K562 (cell line): ENCODE data around the gene BCAS2. TPM values are rescaled to one million over a fixed set of nuclear protein-coding genes. Genes with fewer than 3 reads are reported as not detected.
A peak's percentile ranks its signal among the peaks of the same experiment; 100 is the strongest.

Experiments
- ATAC-seq: fragments of 200-7000 bp; cut with Tn5 transposase; 3 replicates; pipeline ENCODE4 v1.9.1; 2020; ENCODE audit warnings: moderate library complexity
- BruUV-seq: library from RNA; stranded (reverse); fragments of 400-500 nt; replicated peaks from 2 replicates; lab custom pipeline; 2021; lab: Mats Ljungman, UMichigan
- CTCF ChIA-PET: fragments of 300-600 bp; formaldehyde crosslinking; extraction: SDS; loops from one replicate; lab custom pipeline; 2021; ENCODE audit warnings: low intra/inter-chr PET ratio; lab: Yijun Ruan, JAX
- POLR2A ChIA-PET: fragments of 300-600, 350-650 bp; sonication (Branson Sonifier 250); formaldehyde crosslinking; extraction: SDS; loops from one replicate; lab custom pipeline; 2021; ENCODE audit warnings: antibody characterized with exemption, inconsistent platforms; lab: Yijun Ruan, JAX
- DNase-seq, 4 experiments: peaks; one replicate each; pipeline versions ENCODE4 v3.0.0 to v3.0.0-alpha.2; 2011 to 2018; ENCODE audit warnings: low spot score in 3 of 4, mixed read lengths in 3 of 4; ENCODE audit errors: extremely low read depth in 1 of 4
- FAIRE-seq: peaks from 2 replicates; lab custom pipeline; 2011; peaks lifted over from hg19 to GRCh38; lab: Jason Lieb, UNC
- H2AFZ ChIP-seq: 2 replicates; pipeline ENCODE4 v1.6.0; 2011; ENCODE audit warnings: low read depth, low read length, control low read depth, inconsistent platforms
- H3K27ac ChIP-seq: fragments of 200-600 bp; 3 replicates; pipeline ENCODE4 v1.8.0; 2011; ENCODE audit warnings: low read depth, mild to moderate bottlenecking, control low read depth, inconsistent platforms, low read length, moderate library complexity, mixed read lengths; ENCODE audit errors: extremely low read depth
- H3K27me3 ChIP-seq, 2 experiments: fragments of 300-600 bp in 1 of 2; 2 replicates in 1 of 2; 3 replicates in 1 of 2; pipeline versions ENCODE4 v1.6.0 to v1.8.0; 2011; ENCODE audit warnings: inconsistent platforms in 2 of 2, low read length in 2 of 2, mild to moderate bottlenecking in 1 of 2, mixed read lengths in 1 of 2, moderate library complexity in 1 of 2; ENCODE audit not compliant: control insufficient read depth in 2 of 2, insufficient read depth in 2 of 2
- H3K36me3 ChIP-seq: fragments of 300-600 bp; 3 replicates; pipeline ENCODE4 v1.8.0; 2011; ENCODE audit warnings: mild to moderate bottlenecking, low read length, inconsistent platforms; ENCODE audit not compliant: control insufficient read depth, insufficient read depth
- H3K4me1 ChIP-seq, 2 experiments: fragments of 200-600 bp in 1 of 2; replicated peaks in 1 of 2; 2 replicates in 1 of 2; 3 replicates in 1 of 2; pipeline versions ENCODE4 v1.5.1 to v1.8.0; 2011; ENCODE audit warnings: inconsistent platforms in 2 of 2, low read length in 2 of 2, mild to moderate bottlenecking in 1 of 2, mixed read lengths in 1 of 2, moderate library complexity in 1 of 2; ENCODE audit not compliant: control insufficient read depth in 2 of 2, insufficient read depth in 2 of 2
- H3K4me2 ChIP-seq: 2 replicates; pipeline ENCODE4 v1.6.1; 2011; ENCODE audit warnings: low read length, control low read depth, inconsistent platforms, mixed read lengths; ENCODE audit not compliant: insufficient read depth
- H3K4me3 ChIP-seq: fragments of 200-600 bp; sonication (generic), shearing (Covaris generic); 2 replicates; pipeline ENCODE4 v1.5.1; 2016; ENCODE audit warnings: control low read depth, inconsistent platforms
- H3K79me2 ChIP-seq: fragments of 200-600 bp; 3 replicates; pipeline ENCODE4 v1.8.0; 2011; ENCODE audit warnings: low read length, inconsistent platforms; ENCODE audit not compliant: control insufficient read depth, insufficient read depth
- H3K9ac ChIP-seq, 2 experiments: 2 replicates each; pipeline versions ENCODE4 v1.6.0 to v1.6.1; 2011; ENCODE audit warnings: low read depth in 2 of 2, low read length in 2 of 2, control low read depth in 1 of 2, inconsistent platforms in 1 of 2, mild to moderate bottlenecking in 1 of 2, mixed read lengths in 1 of 2; ENCODE audit not compliant: insufficient read depth in 1 of 2
- H3K9me1 ChIP-seq: one replicate; pipeline ENCODE4 v1.6.0; 2011; ENCODE audit warnings: inconsistent platforms, mild to moderate bottlenecking, low read length, moderate library complexity; ENCODE audit not compliant: control insufficient read depth, insufficient read depth
- H3K9me3 ChIP-seq: replicated peaks from 2 replicates; pipeline ENCODE4 v1.5.1; 2011; ENCODE audit warnings: low read depth, low read length, inconsistent platforms; ENCODE audit not compliant: control insufficient read depth, insufficient read depth
- H4K20me1 ChIP-seq: replicated peaks from 2 replicates; pipeline ENCODE4 v1.6.1; 2011; ENCODE audit warnings: low read length, inconsistent platforms, mixed read lengths; ENCODE audit not compliant: control insufficient read depth, insufficient read depth
- ARNT ChIP-seq, 2 experiments: fragments of 450-650 bp; IDR thresholded peaks; 2 replicates each; pipeline ENCODE4 v1.6.1; 2016; ENCODE audit warnings: mild to moderate bottlenecking in 1 of 2
- ASH1L ChIP-seq: fragments of 450-650 bp; IDR thresholded peaks from 2 replicates; pipeline ENCODE4 v1.6.1; 2018; ENCODE audit warnings: borderline replicate concordance, mild to moderate bottlenecking, low read depth; ENCODE audit not compliant: partially characterized antibody
- CBFA2T2 ChIP-seq: fragments of 450-650 bp; conservative IDR thresholded peaks from 2 replicates; pipeline ENCODE4 v1.6.1; 2017; ENCODE audit warnings: mild to moderate bottlenecking
- DPF2 ChIP-seq: fragments of 450-650 bp; IDR thresholded peaks from 2 replicates; pipeline ENCODE4 v1.6.1; 2016
- HNRNPK ChIP-seq: fragments of 200-400 bp; formaldehyde crosslinking; IDR thresholded peaks from one replicate; pipeline ENCODE4 v1.6.1; 2018; ENCODE audit warnings: mild to moderate bottlenecking, low read depth, low read length; ENCODE audit not compliant: poor library complexity, severe bottlenecking
- KAT8 ChIP-seq: fragments of 450-650 bp; IDR thresholded peaks from 2 replicates; pipeline ENCODE4 v1.6.1; 2016; ENCODE audit warnings: low read depth, mild to moderate bottlenecking
- NR3C1 ChIP-seq: sonication (generic); formaldehyde crosslinking; IDR thresholded peaks from 2 replicates; pipeline ENCODE4 v1.8.1; 2022; ENCODE audit warnings: missing genetic modification reagents
- NUFIP1 ChIP-seq: fragments of 450-650 bp; IDR thresholded peaks from 2 replicates; pipeline ENCODE4 v1.6.1; 2018; ENCODE audit not compliant: partially characterized antibody
- POLR2A ChIP-seq: fragments of 450-650 bp; conservative IDR thresholded peaks from 2 replicates; pipeline ENCODE4 v1.6.1; 2016
- ZC3H4 ChIP-seq: sonication (generic); formaldehyde crosslinking; IDR thresholded peaks from 2 replicates; pipeline ENCODE4 v1.9.0; 2021; ENCODE audit warnings: missing genetic modification reagents, borderline replicate concordance
- WGBS: fragments of 100-300 bp; shearing (Covaris generic); methylation state at CpG from one replicate; pipeline ENCODE4 v1.1.6; 2016; ENCODE audit warnings: low coverage, mixed read lengths; ENCODE audit not compliant: insufficient coverage; ENCODE audit errors: missing lambda C conversion rate; 5-methylcytosine and 5-hydroxymethylcytosine counted together
- in situ Hi-C: fragments of 300-500 bp; cut with MboI; formaldehyde crosslinking; loops from 4 replicates; pipeline ENCODE4 v1.15.0; 2018; ENCODE audit warnings: inconsistent platforms, mixed read lengths
- intact Hi-C: fragments of 100-400 bp; cut with micrococcal nuclease; formaldehyde crosslinking; loops from 2 replicates; pipeline ENCODE4 v1.14.2; 2022
- polyA plus RNA-seq, 8 experiments: library from polyadenylated mRNA; depleted of rRNA in 4 of 8; stranded (reverse) in 5 of 8; unstranded in 3 of 8; fragments of >200 nt; fragmentation: Nextera tagmentation in 2 of 8; fragmentation: Illumina TruSeq in 1 of 8; extraction: Ambion mirVana in 2 of 8; extraction: Trizol in 1 of 8; gene quantifications; 2 replicates each; pipeline versions ENCODE4 v1.2.1 to v1.2.3, GENCODE V29; 2011 to 2014; ENCODE audit warnings: inconsistent platforms in 1 of 8, missing spikeins in 1 of 8
- total RNA-seq, 7 experiments: library from RNA; depleted of rRNA in 6 of 7; stranded (reverse); fragments of >200 nt in 6 of 7; fragmentation: Illumina TruSeq in 2 of 7; extraction: Trizol in 2 of 7; gene quantifications; 2 replicates each; pipeline versions ENCODE4 v1.2.1 to v1.2.3, GENCODE V29; 2011 to 2021; ENCODE audit warnings: low replicate concordance in 1 of 7
- TF ChIP-seq, protein P1 (sequence below), 2 experiments: fragments of 450-650 bp; IDR thresholded peaks; 2 replicates each; pipeline ENCODE4 v1.6.1; 2018; ENCODE audit warnings: mild to moderate bottlenecking in 2 of 2, low read depth in 1 of 2; ENCODE audit not compliant: partially characterized antibody in 2 of 2
- TF ChIP-seq, protein P2 (sequence below): fragments of 450-650 bp; formaldehyde crosslinking; IDR thresholded peaks from 2 replicates; pipeline ENCODE4 v1.4.0; 2022; ENCODE audit warnings: mild to moderate bottlenecking, moderate library complexity
- TF ChIP-seq, protein P3 (sequence below): sonication (generic); formaldehyde crosslinking; IDR thresholded peaks from 2 replicates; pipeline ENCODE4 v1.8.0; 2022; ENCODE audit warnings: mild to moderate bottlenecking, missing genetic modification reagents

Gene BCAS2
- total and polyA plus RNA-seq, 9 of the 15 experiments (the other 6 are each of a cell fraction or from before 2014, with no cell fraction given) = 59.3 to 183 (median 81.1) TPM

DNA sequence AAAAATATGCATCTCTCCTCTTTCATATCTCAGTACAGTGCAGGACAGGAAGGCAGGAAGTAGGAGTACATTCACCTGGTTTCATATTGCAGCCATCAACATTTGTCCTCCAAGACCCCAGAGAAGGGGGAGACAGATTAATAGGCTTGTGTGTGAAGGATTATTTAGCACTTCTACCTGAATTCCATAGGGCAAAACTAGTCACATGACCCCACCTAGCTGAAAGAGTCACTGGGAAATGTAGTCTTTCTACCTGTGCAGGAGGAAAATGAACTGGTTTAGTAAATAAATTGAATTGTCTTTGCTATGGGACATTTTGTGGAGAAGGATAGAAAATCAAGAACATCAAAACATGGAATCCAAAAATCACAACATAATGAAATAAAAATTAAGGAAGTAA lies 56.5 kb downstream of the BCAS2 start (continued):
- TF ChIP-seq, protein P1, sequence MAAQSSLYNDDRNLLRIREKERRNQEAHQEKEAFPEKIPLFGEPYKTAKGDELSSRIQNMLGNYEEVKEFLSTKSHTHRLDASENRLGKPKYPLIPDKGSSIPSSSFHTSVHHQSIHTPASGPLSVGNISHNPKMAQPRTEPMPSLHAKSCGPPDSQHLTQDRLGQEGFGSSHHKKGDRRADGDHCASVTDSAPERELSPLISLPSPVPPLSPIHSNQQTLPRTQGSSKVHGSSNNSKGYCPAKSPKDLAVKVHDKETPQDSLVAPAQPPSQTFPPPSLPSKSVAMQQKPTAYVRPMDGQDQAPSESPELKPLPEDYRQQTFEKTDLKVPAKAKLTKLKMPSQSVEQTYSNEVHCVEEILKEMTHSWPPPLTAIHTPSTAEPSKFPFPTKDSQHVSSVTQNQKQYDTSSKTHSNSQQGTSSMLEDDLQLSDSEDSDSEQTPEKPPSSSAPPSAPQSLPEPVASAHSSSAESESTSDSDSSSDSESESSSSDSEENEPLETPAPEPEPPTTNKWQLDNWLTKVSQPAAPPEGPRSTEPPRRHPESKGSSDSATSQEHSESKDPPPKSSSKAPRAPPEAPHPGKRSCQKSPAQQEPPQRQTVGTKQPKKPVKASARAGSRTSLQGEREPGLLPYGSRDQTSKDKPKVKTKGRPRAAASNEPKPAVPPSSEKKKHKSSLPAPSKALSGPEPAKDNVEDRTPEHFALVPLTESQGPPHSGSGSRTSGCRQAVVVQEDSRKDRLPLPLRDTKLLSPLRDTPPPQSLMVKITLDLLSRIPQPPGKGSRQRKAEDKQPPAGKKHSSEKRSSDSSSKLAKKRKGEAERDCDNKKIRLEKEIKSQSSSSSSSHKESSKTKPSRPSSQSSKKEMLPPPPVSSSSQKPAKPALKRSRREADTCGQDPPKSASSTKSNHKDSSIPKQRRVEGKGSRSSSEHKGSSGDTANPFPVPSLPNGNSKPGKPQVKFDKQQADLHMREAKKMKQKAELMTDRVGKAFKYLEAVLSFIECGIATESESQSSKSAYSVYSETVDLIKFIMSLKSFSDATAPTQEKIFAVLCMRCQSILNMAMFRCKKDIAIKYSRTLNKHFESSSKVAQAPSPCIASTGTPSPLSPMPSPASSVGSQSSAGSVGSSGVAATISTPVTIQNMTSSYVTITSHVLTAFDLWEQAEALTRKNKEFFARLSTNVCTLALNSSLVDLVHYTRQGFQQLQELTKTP (IDR thresholded peaks at IDR 0.05; ENCODE audit: low read depth in 1 of 2, partially characterized antibody in 2 of 2) = peak in 1 of 2 experiments; percentile 64
- TF ChIP-seq, protein P2, sequence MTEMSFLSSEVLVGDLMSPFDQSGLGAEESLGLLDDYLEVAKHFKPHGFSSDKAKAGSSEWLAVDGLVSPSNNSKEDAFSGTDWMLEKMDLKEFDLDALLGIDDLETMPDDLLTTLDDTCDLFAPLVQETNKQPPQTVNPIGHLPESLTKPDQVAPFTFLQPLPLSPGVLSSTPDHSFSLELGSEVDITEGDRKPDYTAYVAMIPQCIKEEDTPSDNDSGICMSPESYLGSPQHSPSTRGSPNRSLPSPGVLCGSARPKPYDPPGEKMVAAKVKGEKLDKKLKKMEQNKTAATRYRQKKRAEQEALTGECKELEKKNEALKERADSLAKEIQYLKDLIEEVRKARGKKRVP = no peak

DNA sequence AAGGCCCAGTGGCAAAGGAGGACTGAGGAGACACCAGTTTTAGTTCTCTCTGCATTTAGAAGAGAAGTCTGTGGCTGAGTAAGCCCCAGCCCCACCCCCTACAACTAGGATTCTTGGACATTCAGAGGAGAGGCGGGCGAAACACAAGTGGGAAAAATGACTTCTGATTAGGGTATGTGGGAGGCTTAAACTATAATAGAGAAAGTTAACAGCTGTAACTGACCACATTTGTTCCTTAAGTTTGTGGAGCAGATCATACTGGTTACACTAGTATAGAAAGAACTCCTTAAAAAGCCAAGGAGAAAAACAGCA lies 59.2 kb downstream of the BCAS2 start:
- H3K4me2 ChIP-seq = peak overlapping the region; percentile 21; the same call in 1 of the 2 replicates
- in situ Hi-C loops (no loop called here), intact Hi-C loops (no loop called here)
- H4K20me1 ChIP-seq = no peaks in the 10 kb centered on the region
- no peak overlapping the region for H3K4me3 ChIP-seq
- WGBS = 8% methylated on average over 2 of the region's 2 CpGs
- no TSS peak for BruUV-seq
- no peaks in the 10 kb centered on the region for H3K27me3 ChIP-seq
- POLR2A ChIA-PET = interaction anchor here (1.3 to 1.9 kb wide), 3 partner anchors 11 to 14 kb away, joined by 5 to 6 read pairs (median 6); partner anchors contain the start of gene TRIM33
- peak overlapping the region; percentile 0; the same call in 1 of the 3 replicates for H3K27ac ChIP-seq
- no peak overlapping the region for H3K9ac ChIP-seq
- peak; percentile 53 for ATAC-seq
- CTCF ChIA-PET = interaction anchor here (1.5 kb wide), 1 partner anchor 175 kb away, joined by 3 read pairs; no protein-coding TSS in a partner anchor
- no peaks in the 10 kb centered on the region for H3K9me3 ChIP-seq
- no peaks in the 10 kb centered on the region for H3K36me3 ChIP-seq
- FAIRE-seq = peak; percentile 52
- H3K4me1 ChIP-seq = peaks cover 12 to 20% of the 10 kb centered on the region in 2 experiments; a peak in 4 of 5 replicates
- H2AFZ ChIP-seq = peak overlapping the region; percentile 48
- no peaks in the 10 kb centered on the region for H3K9me1 ChIP-seq
- peak in 3 of 4 experiments; percentile 31 to 41 (median 35) for DNase-seq
- H3K79me2 ChIP-seq = no peaks in the 10 kb centered on the region
- TF ChIP-seq ASH1L (no peak), ARNT (IDR thresholded peaks at IDR 0.05) (no peak), NR3C1 (CRISPR knock-in tag) (no peak), KAT8 (no peak), HNRNPK (no peak), POLR2A (no peak), DPF2 (0 out of 2 replicates have a peak, but pooled peaks have one; percentile 6), ZC3H4 (CRISPR knock-in tag) (no peak), NUFIP1 (no peak), CBFA2T2 (0 out of 2 replicates have a peak, but pooled peaks have one; percentile 40)
- TF ChIP-seq, protein P3, sequence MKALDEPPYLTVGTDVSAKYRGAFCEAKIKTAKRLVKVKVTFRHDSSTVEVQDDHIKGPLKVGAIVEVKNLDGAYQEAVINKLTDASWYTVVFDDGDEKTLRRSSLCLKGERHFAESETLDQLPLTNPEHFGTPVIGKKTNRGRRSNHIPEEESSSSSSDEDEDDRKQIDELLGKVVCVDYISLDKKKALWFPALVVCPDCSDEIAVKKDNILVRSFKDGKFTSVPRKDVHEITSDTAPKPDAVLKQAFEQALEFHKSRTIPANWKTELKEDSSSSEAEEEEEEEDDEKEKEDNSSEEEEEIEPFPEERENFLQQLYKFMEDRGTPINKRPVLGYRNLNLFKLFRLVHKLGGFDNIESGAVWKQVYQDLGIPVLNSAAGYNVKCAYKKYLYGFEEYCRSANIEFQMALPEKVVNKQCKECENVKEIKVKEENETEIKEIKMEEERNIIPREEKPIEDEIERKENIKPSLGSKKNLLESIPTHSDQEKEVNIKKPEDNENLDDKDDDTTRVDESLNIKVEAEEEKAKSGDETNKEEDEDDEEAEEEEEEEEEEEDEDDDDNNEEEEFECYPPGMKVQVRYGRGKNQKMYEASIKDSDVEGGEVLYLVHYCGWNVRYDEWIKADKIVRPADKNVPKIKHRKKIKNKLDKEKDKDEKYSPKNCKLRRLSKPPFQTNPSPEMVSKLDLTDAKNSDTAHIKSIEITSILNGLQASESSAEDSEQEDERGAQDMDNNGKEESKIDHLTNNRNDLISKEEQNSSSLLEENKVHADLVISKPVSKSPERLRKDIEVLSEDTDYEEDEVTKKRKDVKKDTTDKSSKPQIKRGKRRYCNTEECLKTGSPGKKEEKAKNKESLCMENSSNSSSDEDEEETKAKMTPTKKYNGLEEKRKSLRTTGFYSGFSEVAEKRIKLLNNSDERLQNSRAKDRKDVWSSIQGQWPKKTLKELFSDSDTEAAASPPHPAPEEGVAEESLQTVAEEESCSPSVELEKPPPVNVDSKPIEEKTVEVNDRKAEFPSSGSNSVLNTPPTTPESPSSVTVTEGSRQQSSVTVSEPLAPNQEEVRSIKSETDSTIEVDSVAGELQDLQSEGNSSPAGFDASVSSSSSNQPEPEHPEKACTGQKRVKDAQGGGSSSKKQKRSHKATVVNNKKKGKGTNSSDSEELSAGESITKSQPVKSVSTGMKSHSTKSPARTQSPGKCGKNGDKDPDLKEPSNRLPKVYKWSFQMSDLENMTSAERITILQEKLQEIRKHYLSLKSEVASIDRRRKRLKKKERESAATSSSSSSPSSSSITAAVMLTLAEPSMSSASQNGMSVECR = no peak
